Chondrocyte (in vitro differentiated cells): ENCODE data around the gene PRR20A. TPM values are rescaled to one million over a fixed set of nuclear protein-coding genes. Genes with fewer than 3 reads are reported as not detected.
A peak's percentile ranks its signal among the peaks of the same experiment; 100 is the strongest.
"Not testable (repeated sequence)": the region's sequence is repeated elsewhere in the genome, so short reads cannot be mapped to it uniquely, and the experiment has no call there.

Experiments used
- DNase-seq: peaks from one replicate; pipeline ENCODE4 v3.0.0; 2021; ENCODE audit warnings: mixed read lengths, low spot score
- H3K27ac Mint-ChIP-seq: one replicate; pipeline ENCODE4 v1.8.0; 2021; ENCODE audit warnings: mild to moderate bottlenecking, moderate library complexity, mixed read lengths; ENCODE audit not compliant: unreplicated experiment
- H3K27me3 Mint-ChIP-seq: 2 replicates; pipeline ENCODE4 v1.8.0; 2021; ENCODE audit warnings: low read depth, mixed read lengths
- H3K36me3 Mint-ChIP-seq: 2 replicates; pipeline ENCODE4 v1.8.0; 2021; ENCODE audit warnings: low read depth, mixed read lengths
- H3K4me1 Mint-ChIP-seq: 2 replicates; pipeline ENCODE4 v1.8.0; 2021; ENCODE audit warnings: low read depth, mild to moderate bottlenecking, mixed read lengths
- H3K4me3 Mint-ChIP-seq: one replicate; pipeline ENCODE4 v1.8.0; 2021; ENCODE audit warnings: mild to moderate bottlenecking, moderate library complexity, mixed read lengths; ENCODE audit not compliant: unreplicated experiment
- H3K9me3 Mint-ChIP-seq: 2 replicates; pipeline ENCODE4 v1.8.0; 2021; ENCODE audit warnings: low read depth, mixed read lengths
- CTCF ChIP-seq: fragments of 200-600 bp; sonication (generic); IDR thresholded peaks from 2 replicates; pipeline ENCODE4 v1.5.0; 2021; ENCODE audit warnings: antibody characterized with exemption, mild to moderate bottlenecking, moderate library complexity
- long read RNA-seq: library from polyadenylated mRNA; stranded (forward); transcript quantifications from one replicate; pipeline ENCODE4 v2.0.0, GENCODE V29; 2021
- total RNA-seq: library from RNA; stranded (reverse); gene quantifications from 3 replicates; pipeline ENCODE4 v1.2.1, GENCODE V29; 2021

PRR20A gene
- total RNA-seq = not detected in 3 replicates
- long read RNA-seq = 0 reads

GRCh38 chr13:57140235-57140968, at the start of gene PRR20A:
Gene PRR20A (plus strand): TSS chr13:57140918. CDS start chr13:57141305, 387 bp downstream.
- H3K4me3 Mint-ChIP-seq, H3K27ac Mint-ChIP-seq, H3K9me3 Mint-ChIP-seq: not testable (repeated sequence)

GRCh38 chr13:57114945-57115344, 25.8 kb upstream of the PRR20A start:
- no peak overlapping the region for H3K4me3 Mint-ChIP-seq
- no peak for DNase-seq
- no peaks in the 10 kb centered on the region for H3K4me1 Mint-ChIP-seq

More at GRCh38 chr13:57140235-57140968, at the start of gene PRR20A:
- DNase-seq, H3K27me3 Mint-ChIP-seq, H3K36me3 Mint-ChIP-seq, H3K4me1 Mint-ChIP-seq: not testable (repeated sequence)

GRCh38 chr13:57123681-57124080, 17.0 kb upstream of the PRR20A start:
- H3K4me3 Mint-ChIP-seq = no peak overlapping the region
- H3K36me3 Mint-ChIP-seq = no peaks in the 10 kb centered on the region
- H3K27me3 Mint-ChIP-seq = no peaks in the 10 kb centered on the region
- peak overlapping the region; percentile 67 for H3K27ac Mint-ChIP-seq
- TF ChIP-seq CTCF = no peak
- H3K9me3 Mint-ChIP-seq = no peaks in the 10 kb centered on the region
- H3K4me1 Mint-ChIP-seq = peaks cover 16% of the 10 kb centered on the region
- no peak for DNase-seq

More at GRCh38 chr13:57114945-57115344, 25.8 kb upstream of the PRR20A start:
- Mint-ChIP-seq H3K27ac (no peak overlapping the region), H3K27me3 (no peaks in the 10 kb centered on the region), H3K9me3 (peaks cover 28% of the 10 kb centered on the region), H3K36me3 (no peaks in the 10 kb centered on the region)
- no peak for TF ChIP-seq CTCF

GRCh38 chr13:57128909-57129308, 11.8 kb upstream of the PRR20A start:
- Mint-ChIP-seq H3K36me3 (no peaks in the 10 kb centered on the region), H3K27me3 (no peaks in the 10 kb centered on the region), H3K27ac (no peak overlapping the region), H3K4me1 (peaks cover 3% of the 10 kb centered on the region), H3K4me3 (no peak overlapping the region), H3K9me3 (no peaks in the 10 kb centered on the region)
- TF ChIP-seq CTCF = no peak
- DNase-seq = no peak

GRCh38 chr13:57136093-57136492, 4.6 kb upstream of the PRR20A start:
- H3K4me3 Mint-ChIP-seq = no peak overlapping the region
- H3K27ac Mint-ChIP-seq = no peak overlapping the region
- no peaks in the 10 kb centered on the region for H3K27me3 Mint-ChIP-seq
- no peaks in the 10 kb centered on the region for H3K9me3 Mint-ChIP-seq
- H3K4me1 Mint-ChIP-seq = no peaks in the 10 kb centered on the region
- H3K36me3 Mint-ChIP-seq = no peaks in the 10 kb centered on the region
- TF ChIP-seq CTCF = no peak
- DNase-seq = no peak

- DNase-seq = no peak
- Mint-ChIP-seq H3K27me3 (no peaks in the 10 kb centered on the region), H3K4me1 (no peaks in the 10 kb centered on the region), H3K36me3 (no peaks in the 10 kb centered on the region), H3K4me3 (no peak overlapping the region), H3K9me3 (no peaks in the 10 kb centered on the region), H3K27ac (no peak overlapping the region)
- no peak for TF ChIP-seq CTCF
Observed at GRCh38 chr13:57137585-57137984, 3.1 kb upstream of the PRR20A start.
